ENCODE data around the gene MTG2. TPM values are rescaled to one million over a fixed set of nuclear protein-coding genes. Genes with fewer than 3 reads are reported as not detected.

The MTG2 gene
- total RNA-seq, 4 donors from 2014 or later = 19.3 to 32.5 (median 26.3) TPM

- no peak for TF ChIP-seq CTCF (IDR thresholded peaks at IDR 0.05)
- ATAC-seq (ENCODE audit: low FRiP score) (no peak), DNase-seq (ENCODE audit: low spot score) (no peak)
Observed at GRCh38 chr20:62158088-62158400, 24.8 kb upstream of the MTG2 start.

- DNase-seq (ENCODE audit: low spot score) (no peak), ATAC-seq (ENCODE audit: low FRiP score) (no peak)
- TF ChIP-seq CTCF (IDR thresholded peaks at IDR 0.05) = no peak
Observed at GRCh38 chr20:62158541-62158940, 24.3 kb upstream of the MTG2 start.

DNA sequence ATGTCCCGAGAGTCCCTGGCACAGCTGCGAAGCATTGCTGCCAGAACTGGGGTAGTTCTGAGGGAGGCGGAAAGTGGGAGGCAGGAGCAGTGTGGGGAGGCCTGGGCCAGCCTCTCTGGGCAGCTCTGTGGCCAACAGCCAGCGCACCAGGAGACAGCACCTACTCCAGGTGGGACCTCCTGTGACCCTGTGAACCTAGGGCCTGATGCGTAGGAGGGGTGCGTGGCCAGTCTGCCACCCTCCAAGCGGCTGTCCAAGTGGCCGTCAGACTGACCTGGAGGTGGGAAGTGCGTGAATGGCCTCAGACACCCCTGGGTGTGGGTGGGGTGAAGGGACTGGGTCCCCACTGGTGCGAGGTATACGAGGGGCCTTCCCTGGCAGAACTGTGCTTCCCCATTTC, 23.8 kb upstream of the MTG2 start:
- DNase-seq (ENCODE audit: low spot score) (no peak), ATAC-seq (ENCODE audit: low FRiP score) (no peak)
- no peak for TF ChIP-seq CTCF (IDR thresholded peaks at IDR 0.05)

DNA sequence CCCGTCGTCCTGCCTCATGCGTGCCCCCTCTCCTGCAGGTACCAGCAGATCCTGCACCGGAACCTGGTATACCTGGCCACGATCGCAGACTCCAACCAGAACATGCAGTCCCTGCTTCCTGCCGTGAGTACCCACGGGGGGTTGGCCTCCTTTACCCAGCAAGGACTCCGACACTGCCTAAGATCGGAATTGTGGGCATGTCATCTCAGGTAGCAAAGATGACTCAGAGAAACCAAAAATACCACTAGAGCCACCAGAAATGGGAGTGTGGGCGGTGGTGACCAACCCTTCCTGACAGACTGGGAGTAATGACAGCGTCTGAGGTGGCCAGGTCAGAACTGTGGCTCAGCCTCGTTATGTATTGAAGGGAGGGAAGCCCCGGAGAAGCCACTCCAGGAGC, 23.0 kb upstream of the MTG2 start:
- no peak for ATAC-seq (ENCODE audit: low FRiP score)
- no peak for TF ChIP-seq CTCF (IDR thresholded peaks at IDR 0.05)
- no peak for DNase-seq (ENCODE audit: low spot score)

GRCh38 chr20:62160253-62160652, 22.6 kb upstream of the MTG2 start:
- TF ChIP-seq CTCF (IDR thresholded peaks at IDR 0.05) = no peak
- DNase-seq (ENCODE audit: low spot score) (no peak), ATAC-seq (ENCODE audit: low FRiP score) (no peak)

DNA sequence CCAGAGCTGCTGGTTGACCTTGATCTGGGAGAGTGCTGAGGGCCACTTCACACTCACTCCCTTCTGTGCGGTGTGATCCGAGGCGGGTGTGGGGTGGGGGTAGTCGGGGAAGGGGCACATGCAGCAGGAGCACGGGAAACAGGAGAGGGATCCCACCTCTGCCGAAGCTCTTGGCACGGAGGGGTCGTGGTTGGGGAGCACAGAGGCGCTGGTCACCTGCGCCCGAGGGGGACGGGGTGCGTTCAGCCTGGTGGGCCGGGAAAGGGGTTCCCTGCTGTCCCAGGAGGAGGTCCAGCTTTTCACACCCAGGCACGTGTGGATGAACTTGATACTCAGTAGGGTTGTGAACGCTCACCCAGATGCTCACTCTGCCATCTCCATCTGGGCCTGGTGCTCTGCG, 22.0 kb upstream of the MTG2 start:
- DNase-seq (ENCODE audit: low spot score) = no peak
- TF ChIP-seq CTCF (IDR thresholded peaks at IDR 0.05) = no peak

GRCh38 chr20:62161347-62161746, 21.5 kb upstream of the MTG2 start:
- TF ChIP-seq CTCF (IDR thresholded peaks at IDR 0.05) = no peak
- DNase-seq (ENCODE audit: low spot score) = no peak
- ATAC-seq (ENCODE audit: low FRiP score) = no peak

More for the DNA sequence above, 22.0 kb upstream of the MTG2 start:
- ATAC-seq (ENCODE audit: low FRiP score) = no peak

Data from omental fat pad (tissue), 4 donors.